Astrocyte (in vitro differentiated cells and primary cell): ENCODE data around the gene LAMB4.

ENCODE experiments used
- EZH2 ChIP-seq: IDR thresholded peaks from 2 replicates; pipeline ENCODE4 v1.6.1; 2012; ENCODE audit warnings: mild to moderate bottlenecking, low read length, inconsistent platforms; ENCODE audit not compliant: insufficient read depth
- TF ChIP-seq, protein P1 (sequence below): IDR thresholded peaks from 2 replicates; pipeline ENCODE4 v1.5.1; 2011; ENCODE audit warnings: low read depth, mild to moderate bottlenecking, inconsistent platforms, low read length, moderate library complexity; ENCODE audit not compliant: insufficient read depth

DNA sequence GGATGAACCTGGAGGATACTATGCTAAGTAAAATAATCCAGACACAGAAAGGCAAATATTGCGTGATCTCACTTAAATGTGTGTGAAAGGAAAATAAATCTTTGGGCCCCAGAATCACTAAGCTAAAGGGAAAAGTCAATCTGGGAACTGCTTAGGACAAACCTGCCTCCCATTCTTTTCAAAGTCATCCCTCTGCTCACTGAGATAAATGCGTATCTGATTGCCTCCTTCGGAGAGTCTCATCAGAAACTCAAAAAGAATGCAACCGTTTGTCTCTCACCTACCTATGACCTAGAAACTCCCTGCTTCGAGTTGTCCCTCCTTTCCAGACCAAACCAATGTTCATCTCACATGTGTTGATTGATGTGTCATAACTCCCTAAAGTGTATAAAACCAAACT, 40.1 kb upstream of the LAMB4 start:
- TF ChIP-seq, protein P1, sequence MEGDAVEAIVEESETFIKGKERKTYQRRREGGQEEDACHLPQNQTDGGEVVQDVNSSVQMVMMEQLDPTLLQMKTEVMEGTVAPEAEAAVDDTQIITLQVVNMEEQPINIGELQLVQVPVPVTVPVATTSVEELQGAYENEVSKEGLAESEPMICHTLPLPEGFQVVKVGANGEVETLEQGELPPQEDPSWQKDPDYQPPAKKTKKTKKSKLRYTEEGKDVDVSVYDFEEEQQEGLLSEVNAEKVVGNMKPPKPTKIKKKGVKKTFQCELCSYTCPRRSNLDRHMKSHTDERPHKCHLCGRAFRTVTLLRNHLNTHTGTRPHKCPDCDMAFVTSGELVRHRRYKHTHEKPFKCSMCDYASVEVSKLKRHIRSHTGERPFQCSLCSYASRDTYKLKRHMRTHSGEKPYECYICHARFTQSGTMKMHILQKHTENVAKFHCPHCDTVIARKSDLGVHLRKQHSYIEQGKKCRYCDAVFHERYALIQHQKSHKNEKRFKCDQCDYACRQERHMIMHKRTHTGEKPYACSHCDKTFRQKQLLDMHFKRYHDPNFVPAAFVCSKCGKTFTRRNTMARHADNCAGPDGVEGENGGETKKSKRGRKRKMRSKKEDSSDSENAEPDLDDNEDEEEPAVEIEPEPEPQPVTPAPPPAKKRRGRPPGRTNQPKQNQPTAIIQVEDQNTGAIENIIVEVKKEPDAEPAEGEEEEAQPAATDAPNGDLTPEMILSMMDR, result no peak
- TF ChIP-seq EZH2, result no peak
